ENCODE results near the gene ANKRD9. TPM values are rescaled to one million over a fixed set of nuclear protein-coding genes. Genes with fewer than 3 reads are reported as not detected.

Gene ANKRD9
- polyA plus RNA-seq, 4 donors, result 21.2 to 88.4 (median 43.6) TPM

GRCh38 chr14:102491786-102492530 lies 17.6 kb downstream of the ANKRD9 start:
- no peaks in the 10 kb centered on the region for H3K4me1 ChIP-seq (ENCODE audit: control insufficient read depth in 3 of 3, insufficient read depth in 2 of 3, low read depth in 1 of 3, low read length in 2 of 3)
- no peak overlapping the region for H3K27ac ChIP-seq (ENCODE audit: low read depth in 1 of 3, low read length in 2 of 3)
- no peaks in the 10 kb centered on the region for H3K27me3 ChIP-seq (ENCODE audit: control insufficient read depth in 3 of 3, insufficient read depth in 3 of 3, low read length in 3 of 3)
- DNase-seq (no peak), FAIRE-seq (no peak)
- peaks cover 0 to 36% (median 0%) of the 10 kb centered on the region in 3 donors for H3K36me3 ChIP-seq (ENCODE audit: control insufficient read depth in 3 of 3, insufficient read depth in 2 of 3, low read depth in 1 of 3, low read length in 3 of 3)
- H3K4me3 ChIP-seq (ENCODE audit: low read depth in 1 of 3, low read length in 3 of 3), result no peak overlapping the region
- H3K9me3 ChIP-seq (ENCODE audit: control insufficient read depth in 2 of 2, insufficient read depth in 1 of 2, low read depth in 1 of 2, low read length in 1 of 2), result no peaks in the 10 kb centered on the region
- WGBS, 3 donors, result 86 to 92% (median 89%) methylated on average over 7 of the region's 7 CpGs

- 57 to 75% (median 66%) methylated on average over 3 of the region's 3 CpGs for WGBS, 3 donors
- DNase-seq (no peak), FAIRE-seq (no peak)
These were observed 18.2 kb downstream of the ANKRD9 start for GRCh38 chr14:102491366-102491765.

GRCh38 chr14:102490456-102490855 lies 19.1 kb downstream of the ANKRD9 start:
- H3K36me3 ChIP-seq (ENCODE audit: control insufficient read depth in 3 of 3, insufficient read depth in 2 of 3, low read depth in 1 of 3, low read length in 3 of 3), result peaks cover 0 to 33% (median 0%) of the 10 kb centered on the region in 3 donors
- no peak overlapping the region for H3K4me3 ChIP-seq (ENCODE audit: low read depth in 1 of 3, low read length in 3 of 3)
- H3K4me1 ChIP-seq (ENCODE audit: control insufficient read depth in 3 of 3, insufficient read depth in 2 of 3, low read depth in 1 of 3, low read length in 2 of 3), result no peaks in the 10 kb centered on the region
- no peak overlapping the region for H3K27ac ChIP-seq (ENCODE audit: low read depth in 1 of 3, low read length in 2 of 3)
- no peaks in the 10 kb centered on the region for H3K27me3 ChIP-seq (ENCODE audit: control insufficient read depth in 3 of 3, insufficient read depth in 3 of 3, low read length in 3 of 3)
- H3K9me3 ChIP-seq (ENCODE audit: control insufficient read depth in 2 of 2, insufficient read depth in 1 of 2, low read depth in 1 of 2, low read length in 1 of 2), result no peaks in the 10 kb centered on the region
- 90 to 95% (median 92%) methylated on average over 18 of the region's 18 CpGs for WGBS, 3 donors
- DNase-seq, result no peak
- no peak for FAIRE-seq

More at GRCh38 chr14:102491366-102491765, 18.2 kb downstream of the ANKRD9 start:
- Histone ChIP-seq H3K4me3 (ENCODE audit: low read depth in 1 of 3, low read length in 3 of 3) (no peak overlapping the region), H3K36me3 (ENCODE audit: control insufficient read depth in 3 of 3, insufficient read depth in 2 of 3, low read depth in 1 of 3, low read length in 3 of 3) (peaks cover 0 to 36% (median 0%) of the 10 kb centered on the region in 3 donors), H3K27me3 (ENCODE audit: control insufficient read depth in 3 of 3, insufficient read depth in 3 of 3, low read length in 3 of 3) (no peaks in the 10 kb centered on the region), H3K27ac (ENCODE audit: low read depth in 1 of 3, low read length in 2 of 3) (no peak overlapping the region), H3K4me1 (ENCODE audit: control insufficient read depth in 3 of 3, insufficient read depth in 2 of 3, low read depth in 1 of 3, low read length in 2 of 3) (no peaks in the 10 kb centered on the region), H3K9me3 (ENCODE audit: control insufficient read depth in 2 of 2, insufficient read depth in 1 of 2, low read depth in 1 of 2, low read length in 1 of 2) (no peaks in the 10 kb centered on the region)

- Histone ChIP-seq H3K4me1 (ENCODE audit: control insufficient read depth in 3 of 3, insufficient read depth in 2 of 3, low read depth in 1 of 3, low read length in 2 of 3) (no peaks in the 10 kb centered on the region), H3K4me3 (ENCODE audit: low read depth in 1 of 3, low read length in 3 of 3) (no peak overlapping the region), H3K27me3 (ENCODE audit: control insufficient read depth in 3 of 3, insufficient read depth in 3 of 3, low read length in 3 of 3) (no peaks in the 10 kb centered on the region), H3K36me3 (ENCODE audit: control insufficient read depth in 3 of 3, insufficient read depth in 2 of 3, low read depth in 1 of 3, low read length in 3 of 3) (peaks cover 0 to 32% (median 0%) of the 10 kb centered on the region in 3 donors), H3K27ac (ENCODE audit: low read depth in 1 of 3, low read length in 2 of 3) (no peak overlapping the region), H3K9me3 (ENCODE audit: control insufficient read depth in 2 of 2, insufficient read depth in 1 of 2, low read depth in 1 of 2, low read length in 1 of 2) (peaks cover 0 to 11% of the 10 kb centered on the region in 2 donors)
- DNase-seq (no peak), FAIRE-seq (no peak)
- WGBS, 3 donors, result 82 to 93% (median 85%) methylated on average over 7 of the region's 7 CpGs
These were observed 22.4 kb downstream of the ANKRD9 start for GRCh38 chr14:102487204-102487577.

- FAIRE-seq, result no peak
- Histone ChIP-seq H3K9me3 (ENCODE audit: control insufficient read depth in 2 of 2, insufficient read depth in 1 of 2, low read depth in 1 of 2, low read length in 1 of 2) (peaks cover 0 to 14% of the 10 kb centered on the region in 2 donors), H3K27ac (ENCODE audit: low read depth in 1 of 3, low read length in 2 of 3) (no peak overlapping the region), H3K4me3 (ENCODE audit: low read depth in 1 of 3, low read length in 3 of 3) (no peak overlapping the region), H3K36me3 (ENCODE audit: control insufficient read depth in 3 of 3, insufficient read depth in 2 of 3, low read depth in 1 of 3, low read length in 3 of 3) (peaks cover 0 to 33% (median 0%) of the 10 kb centered on the region in 3 donors), H3K4me1 (ENCODE audit: control insufficient read depth in 3 of 3, insufficient read depth in 2 of 3, low read depth in 1 of 3, low read length in 2 of 3) (no peaks in the 10 kb centered on the region), H3K27me3 (ENCODE audit: control insufficient read depth in 3 of 3, insufficient read depth in 3 of 3, low read length in 3 of 3) (no peaks in the 10 kb centered on the region)
- WGBS, 3 donors, result 83 to 92% (median 89%) methylated on average over 17 of the region's 17 CpGs
- no peak for DNase-seq
These were observed 22.9 kb downstream of the ANKRD9 start for GRCh38 chr14:102486513-102487203.

GRCh38 chr14:102485693-102486512 lies 23.7 kb downstream of the ANKRD9 start:
- no peak for FAIRE-seq
- Histone ChIP-seq H3K9me3 (ENCODE audit: control insufficient read depth in 2 of 2, insufficient read depth in 1 of 2, low read depth in 1 of 2, low read length in 1 of 2) (peaks cover 0 to 14% of the 10 kb centered on the region in 2 donors), H3K27ac (ENCODE audit: low read depth in 1 of 3, low read length in 2 of 3) (no peak overlapping the region), H3K4me3 (ENCODE audit: low read depth in 1 of 3, low read length in 3 of 3) (no peak overlapping the region), H3K4me1 (ENCODE audit: control insufficient read depth in 3 of 3, insufficient read depth in 2 of 3, low read depth in 1 of 3, low read length in 2 of 3) (no peaks in the 10 kb centered on the region), H3K36me3 (ENCODE audit: control insufficient read depth in 3 of 3, insufficient read depth in 2 of 3, low read depth in 1 of 3, low read length in 3 of 3) (peaks cover 0 to 30% (median 0%) of the 10 kb centered on the region in 3 donors), H3K27me3 (ENCODE audit: control insufficient read depth in 3 of 3, insufficient read depth in 3 of 3, low read length in 3 of 3) (no peaks in the 10 kb centered on the region)
- 88 to 94% (median 94%) methylated on average over 11 of the region's 11 CpGs for WGBS, 3 donors
- DNase-seq, result no peak

GRCh38 chr14:102484316-102484715 lies 25.3 kb downstream of the ANKRD9 start:
- Histone ChIP-seq H3K27me3 (ENCODE audit: control insufficient read depth in 3 of 3, insufficient read depth in 3 of 3, low read length in 3 of 3) (no peaks in the 10 kb centered on the region), H3K4me1 (ENCODE audit: control insufficient read depth in 3 of 3, insufficient read depth in 2 of 3, low read depth in 1 of 3, low read length in 2 of 3) (peaks cover 3 to 8% (median 4%) of the 10 kb centered on the region in 3 donors), H3K4me3 (ENCODE audit: low read depth in 1 of 3, low read length in 3 of 3) (no peak overlapping the region), H3K9me3 (ENCODE audit: control insufficient read depth in 2 of 2, insufficient read depth in 1 of 2, low read depth in 1 of 2, low read length in 1 of 2) (peaks cover 0 to 14% of the 10 kb centered on the region in 2 donors), H3K27ac (ENCODE audit: low read depth in 1 of 3, low read length in 2 of 3) (no peak overlapping the region), H3K36me3 (ENCODE audit: control insufficient read depth in 3 of 3, insufficient read depth in 2 of 3, low read depth in 1 of 3, low read length in 3 of 3) (peaks cover 0 to 30% (median 0%) of the 10 kb centered on the region in 3 donors)
- WGBS, 3 donors, result 84% methylated on average over 5 of the region's 5 CpGs
- no peak for FAIRE-seq
- no peak for DNase-seq

GRCh38 chr14:102481791-102482238 lies 27.8 kb downstream of the ANKRD9 start:
- peak overlapping the region in 2 of 3 donors; percentile 38 to 71 for H3K27ac ChIP-seq (ENCODE audit: low read depth in 1 of 3, low read length in 2 of 3)
- peaks cover 0 to 34% (median 0%) of the 10 kb centered on the region in 3 donors for H3K36me3 ChIP-seq (ENCODE audit: control insufficient read depth in 3 of 3, insufficient read depth in 2 of 3, low read depth in 1 of 3, low read length in 3 of 3)
- DNase-seq, result peak in 1 of 2 donors; percentile 72
- H3K4me3 ChIP-seq (ENCODE audit: low read depth in 1 of 3, low read length in 3 of 3), result no peak overlapping the region
- no peak for FAIRE-seq
- H3K4me1 ChIP-seq (ENCODE audit: control insufficient read depth in 3 of 3, insufficient read depth in 2 of 3, low read depth in 1 of 3, low read length in 2 of 3), result peaks cover 5 to 8% (median 5%) of the 10 kb centered on the region in 3 donors
- 43 to 66% (median 59%) methylated on average over 8 of the region's 8 CpGs for WGBS, 3 donors
- peaks cover 0 to 14% of the 10 kb centered on the region in 2 donors for H3K9me3 ChIP-seq (ENCODE audit: control insufficient read depth in 2 of 2, insufficient read depth in 1 of 2, low read depth in 1 of 2, low read length in 1 of 2)
- H3K27me3 ChIP-seq (ENCODE audit: control insufficient read depth in 3 of 3, insufficient read depth in 3 of 3, low read length in 3 of 3), result no peaks in the 10 kb centered on the region

Measured in small intestine (tissue), 7 donors.